ENCODE data around the gene TSPYL4. TPM values are rescaled to one million over a fixed set of nuclear protein-coding genes. Genes with fewer than 3 reads are reported as not detected.

The TSPYL4 gene
- total and polyA plus RNA-seq, 2 of the 8 experiments (the other 6 are each of a cell fraction or from before 2014, with no cell fraction given) = 20.5 to 22.6 TPM

GRCh38 chr6:116292553-116292952, 38.7 kb upstream of the TSPYL4 start:
- Histone ChIP-seq H3K4me2 (ENCODE audit: insufficient read depth in 1 of 2, low read depth in 2 of 2, low read length in 2 of 2) (no peak overlapping the region), H2AFZ (ENCODE audit: low read length) (no peak overlapping the region), H3K27me3 (replicated peaks in 1 of 4; ENCODE audit: control insufficient read depth in 3 of 4, extremely low read depth in 1 of 4, insufficient read depth in 3 of 4, low read length in 3 of 4) (no peaks in the 10 kb centered on the region), H3K36me3 (ENCODE audit: control insufficient read depth in 2 of 4, insufficient read depth in 4 of 4, low read length in 3 of 4) (no peaks in the 10 kb centered on the region), H2BK15ac (ENCODE audit: low read length) (no peak overlapping the region), H2BK12ac (ENCODE audit: low read depth, low read length) (no peak overlapping the region), H3K56ac (replicated peaks; ENCODE audit: insufficient read length, low read depth, low read length) (no peak overlapping the region), H4K8ac (ENCODE audit: extremely low read depth, insufficient read depth, low read length) (no peak overlapping the region), H3K4me3 (ENCODE audit: extremely low read depth in 1 of 4, insufficient read depth in 2 of 4, low read depth in 3 of 4, low read length in 4 of 4) (no peak overlapping the region), H2BK120ac (replicated peaks; ENCODE audit: low read depth, low read length) (no peak overlapping the region), H3K14ac (ENCODE audit: insufficient read length) (no peak overlapping the region), H3K79me2 (ENCODE audit: control insufficient read depth in 1 of 2, insufficient read depth in 2 of 2, low read length in 2 of 2) (no peaks in the 10 kb centered on the region), H3K18ac (ENCODE audit: extremely low read depth, low read length) (no peak overlapping the region), H2AK5ac (ENCODE audit: low read depth, low read length) (no peak overlapping the region), H3K23me2 (ENCODE audit: low read depth, low read length) (no peaks in the 10 kb centered on the region), H3K4me1 (replicated peaks in 1 of 4; ENCODE audit: control insufficient read depth in 3 of 4, insufficient read depth in 4 of 4, low read length in 3 of 4) (no peaks in the 10 kb centered on the region), H4K20me1 (replicated peaks in 1 of 2; ENCODE audit: control insufficient read depth in 1 of 2, insufficient read depth in 2 of 2, low read length in 2 of 2) (peaks cover 0 to 1% of the 10 kb centered on the region in 2 experiments), H3K4ac (replicated peaks; ENCODE audit: insufficient read length, low read depth, low read length) (no peak overlapping the region), H3K23ac (ENCODE audit: insufficient read length) (no peak overlapping the region), H3K9ac (replicated peaks in 1 of 4; ENCODE audit: extremely low read depth in 1 of 4, low read depth in 3 of 4, low read length in 3 of 4) (no peak overlapping the region), H3K27ac (ENCODE audit: low read depth, low read length) (no peak overlapping the region), H2BK20ac (ENCODE audit: low read length) (no peak overlapping the region), H2BK5ac (ENCODE audit: low read depth, low read length) (no peak overlapping the region), H4K91ac (replicated peaks; ENCODE audit: insufficient read length, low read length) (no peak overlapping the region), H3K79me1 (ENCODE audit: low read depth, low read length) (no peaks in the 10 kb centered on the region), H4K5ac (ENCODE audit: insufficient read length, low read depth, low read length) (no peak overlapping the region), H3K9me3 (ENCODE audit: insufficient read depth in 2 of 2, low read depth in 1 of 2, low read length in 1 of 2) (no peaks in the 10 kb centered on the region)
- ChIA-PET POLR2A (ENCODE audit: partially characterized antibody) (no interaction called here), CTCF (ENCODE audit: partially characterized antibody) (interaction anchor here (0.6 to 1.9 kb wide), 9 partner anchors 10 to 268 kb away, joined by 3 to 8 read pairs (median 5); no protein-coding TSS in a partner anchor)
- DNase-seq (ENCODE audit: low read depth in 1 of 2, low spot score in 2 of 2) (no peak), FAIRE-seq (no peak)
- WGBS, 2 experiments (ENCODE audit: extremely low coverage in 1 of 2, insufficient coverage in 1 of 2, insufficient read length in 1 of 2, insufficient replicate concordance in 2 of 2, low coverage in 1 of 2, low lambda C conversion rate in 2 of 2, missing lambda C conversion rate in 1 of 2) = 100% methylated on average over 1 of the region's 1 CpG; no CpG with 5 or more reads in 1 of the 2 experiments
- no peak for TF ChIP-seq POU5F1 (IDR thresholded peaks at IDR 0.05; ENCODE audit: low read depth, low read length)
- no peak for TF ChIP-seq HDAC6 (IDR thresholded peaks at IDR 0.05; ENCODE audit: low read depth, low read length)
- no peak for TF ChIP-seq RXRA (IDR thresholded peaks at IDR 0.05; ENCODE audit: insufficient read depth, low read depth, low read length)
- TF ChIP-seq JUND (IDR thresholded peaks at IDR 0.05; ENCODE audit: low read length) = no peak
- TF ChIP-seq NRF1 (IDR thresholded peaks at IDR 0.05; ENCODE audit: low read depth, low read length) = no peak
- TF ChIP-seq TAF1 (IDR thresholded peaks at IDR 0.05; ENCODE audit: low read depth, low read length) = no peak
- no peak for TF ChIP-seq EZH2 (IDR thresholded peaks at IDR 0.05; ENCODE audit: low read depth, low read length, severe bottlenecking)
- no peak for TF ChIP-seq SRF (IDR thresholded peaks at IDR 0.05; ENCODE audit: low read depth, low read length)
- TF ChIP-seq ATF3 (IDR thresholded peaks at IDR 0.05; ENCODE audit: insufficient read depth, low read depth, low read length) = no peak
- TF ChIP-seq SP4 (IDR thresholded peaks at IDR 0.05; ENCODE audit: low read length) = no peak
- no peak for TF ChIP-seq GABPA (IDR thresholded peaks at IDR 0.05; ENCODE audit: borderline replicate concordance, insufficient read depth, low read length)
- TF ChIP-seq CHD1 (IDR thresholded peaks at IDR 0.05; ENCODE audit: low read depth, low read length) = no peak
